Lung (tissue), 12 donors: ENCODE results near the gene SMARCAL1. TPM values are rescaled to one million over a fixed set of nuclear protein-coding genes. Genes with fewer than 3 reads are reported as not detected.

ENCODE experiments used
- ATAC-seq: fragments of 200-7000 bp; cut with Tn5 transposase; one replicate; pipeline ENCODE4 v1.9.1; 2020; ENCODE audit warnings: moderate number of reproducible peaks; ENCODE audit not compliant: insufficient read depth, low FRiP score
- DNase-seq, 3 donors: peaks; one replicate each; pipeline ENCODE4 v3.0.0-alpha.2; 2013 to 2017
- H3K27ac ChIP-seq, 2 donors: one replicate each; pipeline ENCODE4 v1.5.1; 2013; ENCODE audit warnings: mild to moderate bottlenecking in 2 of 2, moderate library complexity in 2 of 2, control low read depth in 1 of 2, inconsistent platforms in 1 of 2, low read depth in 1 of 2, low read length in 1 of 2
- H3K27me3 ChIP-seq, 3 donors: one replicate each; pipeline ENCODE4 v1.5.1; 2013; ENCODE audit warnings: low read length in 2 of 3; ENCODE audit not compliant: control insufficient read depth in 3 of 3, insufficient read depth in 3 of 3
- H3K36me3 ChIP-seq, 4 donors: one replicate each; pipeline ENCODE4 v1.5.1; 2013; ENCODE audit warnings: low read length in 4 of 4, mild to moderate bottlenecking in 1 of 4, moderate library complexity in 1 of 4; ENCODE audit not compliant: control insufficient read depth in 4 of 4, insufficient read depth in 4 of 4
- H3K4me1 ChIP-seq, 5 donors: one replicate each; pipeline ENCODE4 v1.5.1; 2013; ENCODE audit warnings: low read length in 5 of 5, mild to moderate bottlenecking in 2 of 5, moderate library complexity in 1 of 5; ENCODE audit not compliant: control insufficient read depth in 5 of 5, insufficient read depth in 5 of 5
- H3K4me3 ChIP-seq: one replicate; pipeline ENCODE4 v1.5.1; 2013; ENCODE audit warnings: mild to moderate bottlenecking, control low read depth, moderate library complexity
- H3K9ac ChIP-seq, 2 donors: one replicate each; pipeline ENCODE4 v1.5.1; 2013; ENCODE audit warnings: low read length in 2 of 2, control low read depth in 1 of 2; ENCODE audit not compliant: insufficient read depth in 1 of 2
- H3K9me3 ChIP-seq, 4 donors: one replicate each; pipeline ENCODE4 v1.5.1; 2013; ENCODE audit warnings: low read length in 3 of 4, mild to moderate bottlenecking in 1 of 4, moderate library complexity in 1 of 4; ENCODE audit not compliant: control insufficient read depth in 4 of 4, insufficient read depth in 3 of 4
- CTCF ChIP-seq: IDR thresholded peaks from 2 replicates; pipeline ENCODE4 v1.5.1; 2012; ENCODE audit warnings: mild to moderate bottlenecking; ENCODE audit errors: control extremely low read depth, extremely low read depth
- WGBS, 2 donors: extraction: QIAGEN DNeasy Blood & Tissue Kit; methylation state at CpG; one replicate each; pipeline ENCODE4 v1.1.7; 2013; 5-methylcytosine and 5-hydroxymethylcytosine counted together
- polyA plus RNA-seq, 2 donors: library from polyadenylated mRNA; stranded (reverse); fragments of 200-250 nt; gene quantifications; one replicate each; pipeline ENCODE4 v1.2.1, GENCODE V29; 2013
- total RNA-seq, 2 donors: library from RNA; depleted of rRNA in 1 of 2; stranded (reverse); fragments of >200 nt in 1 of 2; gene quantifications; one replicate each; pipeline ENCODE4 v1.2.1, GENCODE V29; 2014 to 2021
- donor health status: control.
- donor health status: control.
- donor health status: Bipolar disorder and iron deficiency.
- donor health status: healthy.
- donor health status: DM: yes; HTN: yes; CAD: no.

The SMARCAL1 gene
- total and polyA plus RNA-seq, 4 donors, result 5.2 to 28.6 (median 13.5) TPM

- H3K27ac ChIP-seq, result no peak overlapping the region
- H3K9ac ChIP-seq, result no peak overlapping the region
- peak; percentile 28 for ATAC-seq
- H3K4me1 ChIP-seq, result no peaks in the 10 kb centered on the region
- 40 to 49% methylated on average over 1 of the region's 1 CpG for WGBS, 2 donors
- no peaks in the 10 kb centered on the region for H3K9me3 ChIP-seq
- H3K27me3 ChIP-seq, result peaks cover 0 to 3% (median 0%) of the 10 kb centered on the region in 3 donors
- H3K36me3 ChIP-seq, result no peaks in the 10 kb centered on the region
- no peak overlapping the region for H3K4me3 ChIP-seq
- DNase-seq, result no peak
- TF ChIP-seq CTCF, result no peak
Observed at GRCh38 chr2:216389570-216389969, 22.7 kb upstream of the SMARCAL1 start.

- Histone ChIP-seq H3K27ac (no peak overlapping the region), H3K9ac (no peak overlapping the region), H3K36me3 (no peaks in the 10 kb centered on the region), H3K27me3 (peaks cover 0 to 3% (median 0%) of the 10 kb centered on the region in 3 donors), H3K9me3 (no peaks in the 10 kb centered on the region), H3K4me1 (no peaks in the 10 kb centered on the region), H3K4me3 (no peak overlapping the region)
- WGBS, 2 donors, result 87 to 91% methylated on average over 6 of the region's 6 CpGs
- DNase-seq (no peak), ATAC-seq (no peak)
- no peak for TF ChIP-seq CTCF
Observed at GRCh38 chr2:216391401-216391800, 20.9 kb upstream of the SMARCAL1 start.

GRCh38 chr2:216392018-216392562 is 20.2 kb upstream of the SMARCAL1 start:
- no peaks in the 10 kb centered on the region for H3K9me3 ChIP-seq
- H3K27ac ChIP-seq, result no peak overlapping the region
- no peak overlapping the region for H3K9ac ChIP-seq
- H3K4me1 ChIP-seq, result no peaks in the 10 kb centered on the region
- no peak overlapping the region for H3K4me3 ChIP-seq
- WGBS, 2 donors, result 89 to 90% methylated on average over 6 of the region's 6 CpGs
- H3K36me3 ChIP-seq, result no peaks in the 10 kb centered on the region
- H3K27me3 ChIP-seq, result peaks cover 0 to 3% (median 0%) of the 10 kb centered on the region in 3 donors
- no peak for TF ChIP-seq CTCF
- DNase-seq, result no peak
- no peak for ATAC-seq
